Activated CD8-positive, alpha-beta T cell treated with anti-CD3 and anti-CD28 coated beads, Interleukin-2, amount 10 ng/mL, durations not matched to agents 7 days and 5 days (primary cell): ENCODE data around the gene OGFOD2. TPM values are rescaled to one million over a fixed set of nuclear protein-coding genes. Genes with fewer than 3 reads are reported as not detected.
"Not testable (repeated sequence)": the region's sequence is repeated elsewhere in the genome, so short reads cannot be mapped to it uniquely, and the experiment has no call there.

ENCODE experiments used
- ATAC-seq: fragments of 150-1000 bp; cut with Tn5 transposase; one replicate; pipeline ENCODE4 v1.10.0; 2021; ENCODE audit warnings: moderate library complexity
- CTCF ChIA-PET: fragments of 350-600 bp; sonication (Branson Sonifier 250); formaldehyde crosslinking; loops from one replicate; lab custom pipeline; 2021; ENCODE audit warnings: antibody characterized with exemption; lab: Charles Lee
- POLR2A ChIA-PET: fragments of 350-600 bp; sonication (Branson Sonifier 250); formaldehyde crosslinking; loops from one replicate; lab custom pipeline; 2021; ENCODE audit warnings: antibody characterized with exemption; lab: Charles Lee
- DNase-seq: peaks from one replicate; pipeline ENCODE4 v3.0.0-alpha.2; 2020
- H3K27ac Mint-ChIP-seq: one replicate; pipeline ENCODE4 v1.8.0; 2021; ENCODE audit warnings: mild to moderate bottlenecking, mixed read lengths
- H3K27me3 Mint-ChIP-seq: one replicate; pipeline ENCODE4 v1.8.0; 2021; ENCODE audit warnings: low read depth, mixed read lengths
- H3K36me3 Mint-ChIP-seq: one replicate; pipeline ENCODE4 v1.8.0; 2021; ENCODE audit warnings: low read depth, mixed read lengths
- H3K4me1 Mint-ChIP-seq: one replicate; pipeline ENCODE4 v1.8.0; 2021; ENCODE audit warnings: low read depth, mixed read lengths
- H3K4me3 Mint-ChIP-seq: one replicate; pipeline ENCODE4 v1.8.0; 2021; ENCODE audit warnings: mild to moderate bottlenecking, mixed read lengths
- H3K9me3 Mint-ChIP-seq: one replicate; pipeline ENCODE4 v1.8.0; 2022; ENCODE audit warnings: mixed read lengths; ENCODE audit not compliant: insufficient read depth
- total RNA-seq, 2 experiments: library from RNA; stranded (reverse); gene quantifications; one replicate each; pipeline ENCODE4 v1.2.3, GENCODE V29; 2021

Gene OGFOD2
- total RNA-seq, 2 experiments from 2014 or later: 24.1 to 27.0 TPM

DNA sequence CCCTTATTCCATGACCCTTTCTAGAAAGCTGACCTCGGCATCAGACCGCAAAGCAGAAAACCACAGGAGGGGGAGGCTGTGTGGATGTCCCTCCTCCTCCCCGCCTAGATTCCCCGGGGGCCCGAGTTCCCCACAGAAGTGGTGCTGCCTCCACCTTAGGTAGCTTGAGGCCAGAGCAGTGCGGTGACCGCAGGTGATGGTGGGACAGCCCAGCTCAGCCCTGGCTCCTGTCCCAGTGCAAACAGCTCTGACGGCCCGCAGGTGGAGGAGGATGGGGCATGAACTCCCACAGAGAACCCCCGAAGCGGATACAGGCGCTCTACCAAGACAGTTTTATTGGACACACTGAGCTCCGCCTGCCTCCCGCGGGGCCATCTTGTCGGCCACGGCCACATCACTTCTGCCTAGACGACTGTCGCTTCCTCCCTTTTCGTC is 25.0 kb downstream of the OGFOD2 start:
- no peaks in the 10 kb centered on the region for H3K9me3 Mint-ChIP-seq
- H3K36me3 Mint-ChIP-seq: no peaks in the 10 kb centered on the region
- POLR2A ChIA-PET: no interaction called here
- H3K4me1 Mint-ChIP-seq: no peaks in the 10 kb centered on the region
- DNase-seq (no peak), ATAC-seq (no peak)
- CTCF ChIA-PET: no interaction called here
- H3K4me3 Mint-ChIP-seq: no peak overlapping the region
- H3K27ac Mint-ChIP-seq: no peak overlapping the region
- no peaks in the 10 kb centered on the region for H3K27me3 Mint-ChIP-seq

DNA sequence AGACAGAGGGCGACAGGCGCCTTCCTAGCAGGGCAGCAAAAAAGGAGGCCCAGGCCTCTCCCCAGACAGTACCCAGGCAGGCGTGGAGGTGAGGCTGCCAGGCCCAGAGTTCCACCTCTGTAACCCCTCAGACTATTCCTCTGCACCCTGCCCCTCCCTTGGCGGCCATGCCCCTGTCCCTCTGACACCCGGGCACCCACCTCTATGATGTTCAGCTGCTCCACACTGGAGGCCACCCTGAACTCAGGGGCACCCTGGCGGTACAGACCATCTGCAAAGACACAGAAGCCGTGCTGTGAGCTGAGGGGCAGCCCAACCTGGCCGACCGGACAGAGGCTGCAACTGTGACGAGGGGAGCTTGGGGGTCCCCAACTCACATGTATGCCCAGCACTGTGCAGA is 25.5 kb downstream of the OGFOD2 start:
- no peak overlapping the region for H3K27ac Mint-ChIP-seq
- ATAC-seq (no peak), DNase-seq (no peak)
- no peaks in the 10 kb centered on the region for H3K36me3 Mint-ChIP-seq
- POLR2A ChIA-PET: interaction anchor here (0.5 kb wide), 1 partner anchor 238 kb away, joined by 3 read pairs; no protein-coding TSS in a partner anchor
- H3K27me3 Mint-ChIP-seq: no peaks in the 10 kb centered on the region
- no peak overlapping the region for H3K4me3 Mint-ChIP-seq
- H3K4me1 Mint-ChIP-seq: no peaks in the 10 kb centered on the region
- CTCF ChIA-PET: no interaction called here
- H3K9me3 Mint-ChIP-seq: no peaks in the 10 kb centered on the region

DNA sequence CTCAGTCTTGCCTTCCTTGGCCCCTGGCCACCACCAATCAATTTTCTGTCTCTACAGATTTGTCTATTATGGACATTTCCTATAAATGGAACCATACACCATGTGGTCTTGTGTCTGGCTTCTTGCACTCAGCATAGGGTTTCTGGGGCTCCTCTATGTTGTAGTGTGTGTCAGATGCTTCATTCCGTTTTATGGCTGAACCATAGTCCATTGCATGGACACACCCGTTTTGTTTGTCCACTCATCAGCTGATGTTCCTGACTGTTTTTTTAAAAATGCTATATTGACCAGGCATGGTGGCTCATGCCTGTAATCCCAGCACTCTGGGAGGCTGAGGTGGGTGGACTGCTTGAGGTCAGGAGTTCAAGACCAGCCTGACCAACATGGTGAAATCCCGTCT is 26.4 kb downstream of the OGFOD2 start:
- Mint-ChIP-seq H3K4me3 (no peak overlapping the region), H3K27ac (no peak overlapping the region), H3K36me3 (no peaks in the 10 kb centered on the region), H3K27me3 (no peaks in the 10 kb centered on the region), H3K9me3 (no peaks in the 10 kb centered on the region), H3K4me1 (no peaks in the 10 kb centered on the region)
- ATAC-seq (no peak), DNase-seq (no peak)
- CTCF ChIA-PET: no interaction called here
- POLR2A ChIA-PET: no interaction called here

DNA sequence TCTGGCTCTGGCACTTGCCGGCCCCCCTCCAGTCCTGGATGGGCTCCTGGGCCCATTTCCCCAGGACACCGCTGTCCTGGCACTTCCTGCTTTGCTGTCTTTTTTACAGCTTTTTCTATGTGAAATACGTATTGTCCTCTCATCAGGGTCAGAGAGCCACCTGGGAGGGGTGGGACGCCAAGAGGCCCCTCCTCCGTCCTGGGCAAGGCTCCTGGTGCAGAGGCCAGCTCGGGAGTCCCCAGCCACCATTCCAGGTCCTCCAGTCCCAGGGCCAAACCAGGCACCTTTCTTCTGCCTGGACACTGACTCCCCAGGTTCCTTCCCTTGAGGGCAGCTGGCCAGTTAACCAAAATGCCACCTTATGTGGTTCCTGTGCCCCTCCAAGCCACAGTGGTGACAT is 28.2 kb downstream of the OGFOD2 start:
- ChIA-PET POLR2A (no interaction called here), CTCF (interaction anchor here (1.3 kb wide), 1 partner anchor 235 kb away, joined by 4 read pairs; no protein-coding TSS in a partner anchor)
- no peaks in the 10 kb centered on the region for H3K27me3 Mint-ChIP-seq
- H3K36me3 Mint-ChIP-seq: no peaks in the 10 kb centered on the region
- H3K4me3 Mint-ChIP-seq: no peak overlapping the region
- H3K9me3 Mint-ChIP-seq: no peaks in the 10 kb centered on the region
- H3K27ac Mint-ChIP-seq: no peak overlapping the region
- ATAC-seq: no peak
- DNase-seq: no peak
- H3K4me1 Mint-ChIP-seq: no peaks in the 10 kb centered on the region

- DNase-seq: no peak
These were observed 29.2 kb downstream of the OGFOD2 start for GRCh38 chr12:123004287-123004686.

GRCh38 chr12:123005081-123005626 is 30.1 kb downstream of the OGFOD2 start:
- Mint-ChIP-seq H3K27me3 (no peaks in the 10 kb centered on the region), H3K36me3 (no peaks in the 10 kb centered on the region), H3K4me1 (no peaks in the 10 kb centered on the region), H3K27ac (no peak overlapping the region), H3K9me3 (no peaks in the 10 kb centered on the region), H3K4me3 (no peak overlapping the region)
- CTCF ChIA-PET: interaction anchor here (1.2 kb wide), 1 partner anchor 233 kb away, joined by 3 read pairs; no protein-coding TSS in a partner anchor
- no peak for ATAC-seq
- POLR2A ChIA-PET: no interaction called here
- DNase-seq: no peak

More at GRCh38 chr12:123004287-123004686, 29.2 kb downstream of the OGFOD2 start:
- ChIA-PET CTCF (no interaction called here), POLR2A (no interaction called here)
- Mint-ChIP-seq H3K27ac (no peak overlapping the region), H3K9me3 (no peaks in the 10 kb centered on the region), H3K36me3 (no peaks in the 10 kb centered on the region), H3K27me3 (no peaks in the 10 kb centered on the region), H3K4me3 (no peak overlapping the region), H3K4me1 (no peaks in the 10 kb centered on the region)
- ATAC-seq: no peak

DNA sequence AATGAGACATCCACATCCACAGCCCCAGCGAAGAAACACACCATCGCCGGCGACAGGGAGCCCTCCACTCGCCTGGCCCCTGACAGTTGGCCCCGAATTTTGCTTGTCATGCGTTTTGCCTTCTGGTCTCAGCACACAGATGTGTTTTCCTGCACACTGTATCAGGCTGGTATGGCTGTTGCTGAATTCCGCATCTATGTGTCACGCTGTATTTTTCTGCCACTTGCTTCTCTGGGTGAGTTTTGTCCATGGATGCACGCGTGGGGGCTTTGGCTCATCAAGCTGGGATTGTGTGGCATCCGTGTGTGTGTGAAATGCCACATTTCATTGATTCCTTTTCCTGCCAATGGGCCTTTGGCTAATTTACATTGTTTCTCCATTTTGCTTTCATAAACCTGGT is 31.9 kb downstream of the OGFOD2 start:
- DNase-seq (no peak), ATAC-seq (no peak)
- Mint-ChIP-seq H3K9me3 (no peaks in the 10 kb centered on the region), H3K27ac (no peak overlapping the region), H3K4me3 (no peak overlapping the region), H3K27me3 (no peaks in the 10 kb centered on the region), H3K36me3 (no peaks in the 10 kb centered on the region), H3K4me1 (no peaks in the 10 kb centered on the region)
- ChIA-PET POLR2A (no interaction called here), CTCF (no interaction called here)

DNA sequence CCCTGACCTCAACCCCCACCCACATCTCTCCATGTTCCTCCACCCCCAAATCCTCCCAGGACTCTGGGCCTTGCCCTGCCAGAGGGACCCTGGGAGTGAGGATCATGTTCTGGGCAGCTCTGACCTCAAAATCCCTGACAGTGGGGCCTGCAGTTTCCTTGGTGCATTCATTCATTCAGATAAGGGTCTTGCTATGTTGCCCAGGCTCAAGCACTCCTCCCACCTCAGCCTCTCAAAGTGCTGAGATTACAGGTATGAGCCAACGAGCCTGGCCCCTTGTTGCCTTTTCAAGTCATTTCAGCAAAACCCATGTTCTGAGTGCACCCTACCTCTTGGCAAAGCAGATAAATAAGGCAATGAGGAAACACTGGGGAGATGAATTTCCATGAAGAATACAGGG is 35.1 kb downstream of the OGFOD2 start:
- Mint-ChIP-seq H3K27me3 (no peaks in the 10 kb centered on the region), H3K27ac (no peak overlapping the region), H3K9me3 (no peaks in the 10 kb centered on the region), H3K4me3 (no peak overlapping the region), H3K36me3 (no peaks in the 10 kb centered on the region), H3K4me1 (no peaks in the 10 kb centered on the region)
- ChIA-PET POLR2A (no interaction called here), CTCF (no interaction called here)
- no peak for ATAC-seq
- DNase-seq: no peak

DNA sequence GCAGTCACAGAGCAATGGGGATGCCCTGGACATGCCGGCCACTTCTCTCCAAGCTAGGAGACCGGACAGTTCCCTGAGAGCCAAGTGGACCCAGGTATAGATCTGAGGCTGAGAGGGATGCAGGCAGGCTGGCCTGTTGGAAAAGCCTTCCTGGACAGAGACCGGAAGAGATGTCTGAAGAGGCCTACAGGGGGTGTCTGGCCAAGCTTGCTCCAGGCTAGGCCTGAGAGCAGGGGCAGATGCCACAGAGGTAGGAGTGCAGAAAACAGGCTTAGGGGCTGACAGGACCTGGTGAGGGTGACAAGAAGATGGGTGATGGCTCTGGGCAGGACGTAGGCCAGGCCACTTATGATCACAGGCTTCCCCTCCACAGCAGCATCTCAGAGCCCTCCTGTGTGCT is 35.6 kb downstream of the OGFOD2 start:
- no peaks in the 10 kb centered on the region for H3K36me3 Mint-ChIP-seq
- no peak overlapping the region for H3K27ac Mint-ChIP-seq
- H3K9me3 Mint-ChIP-seq: no peaks in the 10 kb centered on the region
- no peaks in the 10 kb centered on the region for H3K27me3 Mint-ChIP-seq
- DNase-seq (no peak), ATAC-seq (no peak)
- no peak overlapping the region for H3K4me3 Mint-ChIP-seq
- ChIA-PET POLR2A (interaction anchor here (0.9 kb wide), 1 partner anchor 30 kb away, joined by 3 read pairs; no protein-coding TSS in a partner anchor), CTCF (no interaction called here)
- no peaks in the 10 kb centered on the region for H3K4me1 Mint-ChIP-seq

DNA sequence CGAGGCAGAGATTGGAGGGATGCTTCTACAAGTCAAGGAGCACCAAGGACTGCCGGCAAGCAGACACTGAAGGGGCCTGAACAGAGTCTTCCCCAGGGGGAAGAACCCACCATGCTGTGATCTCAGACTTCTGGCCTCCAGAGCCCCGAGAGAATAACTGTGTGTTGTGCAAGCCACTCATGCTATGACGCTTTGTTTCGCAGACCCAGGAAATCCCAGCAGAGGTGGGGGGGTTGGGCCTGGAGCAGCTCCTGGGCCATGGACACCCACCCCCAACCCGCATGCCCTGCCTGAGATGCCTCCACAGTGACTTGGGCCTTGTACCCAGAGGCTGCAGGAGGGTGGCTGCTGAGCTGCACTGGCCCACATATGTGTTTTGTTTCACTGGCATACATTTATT is 36.7 kb downstream of the OGFOD2 start:
- Mint-ChIP-seq H3K27ac (no peak overlapping the region), H3K9me3 (no peaks in the 10 kb centered on the region), H3K4me1 (no peaks in the 10 kb centered on the region), H3K27me3 (no peaks in the 10 kb centered on the region), H3K4me3 (no peak overlapping the region), H3K36me3 (no peaks in the 10 kb centered on the region)
- ChIA-PET POLR2A (interaction anchor here (0.9 kb wide), 1 partner anchor 29 kb away, joined by 3 read pairs; no protein-coding TSS in a partner anchor), CTCF (no interaction called here)
- ATAC-seq (no peak), DNase-seq (no peak)

DNA sequence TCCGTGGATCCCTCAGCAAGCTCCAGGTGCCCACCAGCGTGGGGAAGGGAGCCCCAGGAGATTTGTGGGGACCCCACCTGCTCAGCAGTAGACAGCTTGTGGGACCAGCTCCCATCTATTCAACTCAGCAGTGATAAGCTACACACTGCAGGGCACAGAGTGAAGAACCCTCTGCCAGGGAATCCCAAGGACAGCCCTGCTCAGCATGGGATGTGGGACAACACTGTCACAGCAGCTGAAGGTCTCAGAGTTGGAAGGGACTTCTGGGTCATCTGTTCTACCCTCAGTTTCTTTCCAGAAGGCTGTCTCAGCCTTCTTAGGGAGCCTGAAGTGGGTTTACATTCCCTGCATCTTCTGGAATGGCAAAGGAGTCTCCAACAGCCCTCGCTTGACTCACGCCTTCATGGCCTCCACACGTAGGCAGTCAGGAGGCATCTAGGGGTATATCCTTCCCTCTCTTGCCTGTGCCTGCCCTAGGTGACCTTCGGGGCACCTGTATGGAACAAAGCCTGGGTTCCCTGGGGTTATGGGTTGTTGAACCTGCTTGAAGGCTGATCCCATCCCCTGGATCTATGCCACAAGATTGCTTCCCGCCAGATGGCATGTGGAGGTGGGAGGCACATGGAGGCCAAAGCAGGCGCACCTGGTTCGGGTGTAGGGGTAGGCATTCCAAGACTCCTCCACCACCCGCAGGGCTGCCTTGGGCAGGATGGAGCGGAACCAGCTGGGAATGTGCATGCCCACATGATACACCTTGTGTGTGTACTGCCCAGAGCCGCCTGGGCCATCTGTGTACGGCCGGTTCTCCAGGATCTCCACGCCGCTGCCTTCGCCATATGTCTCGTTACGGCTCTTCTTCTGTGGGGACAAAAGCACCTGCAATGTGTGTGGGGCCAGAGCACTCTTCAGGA is 38.4 kb downstream of the OGFOD2 start:
- Mint-ChIP-seq H3K9me3 (no peaks in the 10 kb centered on the region), H3K4me3 (no peak overlapping the region), H3K4me1 (no peaks in the 10 kb centered on the region), H3K36me3 (no peaks in the 10 kb centered on the region), H3K27ac (no peak overlapping the region), H3K27me3 (no peaks in the 10 kb centered on the region)
- DNase-seq: no peak
- ChIA-PET CTCF (no interaction called here), POLR2A (no interaction called here)
- no peak for ATAC-seq

- H3K27ac Mint-ChIP-seq, H3K36me3 Mint-ChIP-seq, H3K4me3 Mint-ChIP-seq, POLR2A ChIA-PET, CTCF ChIA-PET, DNase-seq, H3K4me1 Mint-ChIP-seq, H3K9me3 Mint-ChIP-seq, H3K27me3 Mint-ChIP-seq, ATAC-seq: not testable (repeated sequence)
These were observed 39.4 kb downstream of the OGFOD2 start for GRCh38 chr12:123014473-123014872.
